H1 (cell line): ENCODE results near the gene DENND6B.

Source experiments
- CHD7 ChIP-seq: fragments of 300-600 bp; sonication (generic); IDR thresholded peaks from 2 replicates; pipeline ENCODE4 v1.7.1; 2012; ENCODE audit warnings: low read length, moderate library complexity, mild to moderate bottlenecking, inconsistent platforms; ENCODE audit not compliant: insufficient replicate concordance
- HDAC6 ChIP-seq: IDR thresholded peaks from one replicate; pipeline ENCODE4 v1.7.1; 2012; ENCODE audit warnings: low read depth, mild to moderate bottlenecking, inconsistent platforms, low read length, moderate library complexity
- MAFK ChIP-seq: IDR thresholded peaks from 2 replicates; pipeline ENCODE4 v1.6.1; 2012; ENCODE audit warnings: low read depth, mild to moderate bottlenecking, improper control_type of control experiment, low read length
- POLR2A ChIP-seq, 2 experiments: IDR thresholded peaks; 1 replicate in 1 of 2; 2 replicates in 1 of 2; pipeline ENCODE4 v1.6.1; 2011; ENCODE audit warnings: low read depth in 2 of 2, low read length in 2 of 2, mild to moderate bottlenecking in 2 of 2; ENCODE audit errors: control extremely low read depth in 1 of 2
- POLR2AphosphoS5 ChIP-seq: IDR thresholded peaks from 2 replicates; pipeline ENCODE4 v1.6.1; 2011; ENCODE audit warnings: low read depth, low read length
- POU5F1 ChIP-seq: IDR thresholded peaks from 2 replicates; pipeline ENCODE4 v1.6.1; 2011; ENCODE audit warnings: low read depth, mild to moderate bottlenecking, low read length, moderate library complexity
- SIN3A ChIP-seq, 2 experiments: IDR thresholded peaks in 1 of 2; conservative IDR thresholded peaks in 1 of 2; 2 replicates each; pipeline ENCODE4 v1.6.1; 2011 to 2012; ENCODE audit warnings: low read length in 2 of 2, improper control_type of control experiment in 1 of 2, low read depth in 1 of 2, mild to moderate bottlenecking in 1 of 2
- SUZ12 ChIP-seq: fragments of 200-600 bp; sonication (generic); IDR thresholded peaks from 2 replicates; pipeline ENCODE4 v1.6.1; 2012; ENCODE audit warnings: mild to moderate bottlenecking, inconsistent platforms, low read length, moderate library complexity, mixed read lengths
- TAF1 ChIP-seq: IDR thresholded peaks from 2 replicates; pipeline ENCODE4 v1.6.1; 2011; ENCODE audit warnings: mild to moderate bottlenecking, low read depth, low read length
- TF ChIP-seq, protein P1 (sequence below), 3 experiments: IDR thresholded peaks; 1 replicate in 2 of 3; 2 replicates in 1 of 3; pipeline versions ENCODE4 v1.5.1 to v1.6.1; 2011; ENCODE audit warnings: low read length in 3 of 3, mild to moderate bottlenecking in 3 of 3, inconsistent platforms in 2 of 3, low read depth in 1 of 3, moderate library complexity in 1 of 3; ENCODE audit not compliant: insufficient read depth in 1 of 3; ENCODE audit errors: control extremely low read depth in 1 of 3
- TF ChIP-seq, protein P2 (sequence below): IDR thresholded peaks from 2 replicates; pipeline ENCODE4 v1.6.1; 2011; ENCODE audit warnings: low read depth, mild to moderate bottlenecking, low read length; ENCODE audit not compliant: insufficient read depth
- TF ChIP-seq, protein P3 (sequence below): IDR thresholded peaks from 2 replicates; pipeline ENCODE4 v1.6.1; 2012; ENCODE audit warnings: inconsistent platforms

GRCh38 chr22:50318698-50319411 lies 8.0 kb downstream of the DENND6B start:
- TF ChIP-seq TAF1, result no peak
- TF ChIP-seq, protein P1, sequence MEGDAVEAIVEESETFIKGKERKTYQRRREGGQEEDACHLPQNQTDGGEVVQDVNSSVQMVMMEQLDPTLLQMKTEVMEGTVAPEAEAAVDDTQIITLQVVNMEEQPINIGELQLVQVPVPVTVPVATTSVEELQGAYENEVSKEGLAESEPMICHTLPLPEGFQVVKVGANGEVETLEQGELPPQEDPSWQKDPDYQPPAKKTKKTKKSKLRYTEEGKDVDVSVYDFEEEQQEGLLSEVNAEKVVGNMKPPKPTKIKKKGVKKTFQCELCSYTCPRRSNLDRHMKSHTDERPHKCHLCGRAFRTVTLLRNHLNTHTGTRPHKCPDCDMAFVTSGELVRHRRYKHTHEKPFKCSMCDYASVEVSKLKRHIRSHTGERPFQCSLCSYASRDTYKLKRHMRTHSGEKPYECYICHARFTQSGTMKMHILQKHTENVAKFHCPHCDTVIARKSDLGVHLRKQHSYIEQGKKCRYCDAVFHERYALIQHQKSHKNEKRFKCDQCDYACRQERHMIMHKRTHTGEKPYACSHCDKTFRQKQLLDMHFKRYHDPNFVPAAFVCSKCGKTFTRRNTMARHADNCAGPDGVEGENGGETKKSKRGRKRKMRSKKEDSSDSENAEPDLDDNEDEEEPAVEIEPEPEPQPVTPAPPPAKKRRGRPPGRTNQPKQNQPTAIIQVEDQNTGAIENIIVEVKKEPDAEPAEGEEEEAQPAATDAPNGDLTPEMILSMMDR (IDR thresholded peaks at IDR 0.05; ENCODE audit: control extremely low read depth in 1 of 3, insufficient read depth in 1 of 3, low read depth in 1 of 3, low read length in 3 of 3), result no peak
- no peak for TF ChIP-seq POLR2AphosphoS5
- TF ChIP-seq POU5F1, result no peak
- TF ChIP-seq SUZ12, result no peak
- no peak for TF ChIP-seq MAFK
- no peak for TF ChIP-seq SIN3A (conservative IDR thresholded peaks at IDR 0.05 in 1 of 2, IDR thresholded peaks at IDR 0.05 in 1 of 2; ENCODE audit: low read depth in 1 of 2, low read length in 2 of 2)
- no peak for TF ChIP-seq POLR2A (IDR thresholded peaks at IDR 0.05; ENCODE audit: control extremely low read depth in 1 of 2, low read depth in 2 of 2, low read length in 2 of 2)
- TF ChIP-seq, protein P2, sequence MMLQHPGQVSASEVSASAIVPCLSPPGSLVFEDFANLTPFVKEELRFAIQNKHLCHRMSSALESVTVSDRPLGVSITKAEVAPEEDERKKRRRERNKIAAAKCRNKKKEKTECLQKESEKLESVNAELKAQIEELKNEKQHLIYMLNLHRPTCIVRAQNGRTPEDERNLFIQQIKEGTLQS, result no peak
- TF ChIP-seq, protein P3, sequence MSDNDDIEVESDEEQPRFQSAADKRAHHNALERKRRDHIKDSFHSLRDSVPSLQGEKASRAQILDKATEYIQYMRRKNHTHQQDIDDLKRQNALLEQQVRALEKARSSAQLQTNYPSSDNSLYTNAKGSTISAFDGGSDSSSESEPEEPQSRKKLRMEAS, result no peak
- no peak for TF ChIP-seq CHD7
- no peak for TF ChIP-seq HDAC6
